ENCODE data around the gene GNG12.

GNG12 gene

DNA sequence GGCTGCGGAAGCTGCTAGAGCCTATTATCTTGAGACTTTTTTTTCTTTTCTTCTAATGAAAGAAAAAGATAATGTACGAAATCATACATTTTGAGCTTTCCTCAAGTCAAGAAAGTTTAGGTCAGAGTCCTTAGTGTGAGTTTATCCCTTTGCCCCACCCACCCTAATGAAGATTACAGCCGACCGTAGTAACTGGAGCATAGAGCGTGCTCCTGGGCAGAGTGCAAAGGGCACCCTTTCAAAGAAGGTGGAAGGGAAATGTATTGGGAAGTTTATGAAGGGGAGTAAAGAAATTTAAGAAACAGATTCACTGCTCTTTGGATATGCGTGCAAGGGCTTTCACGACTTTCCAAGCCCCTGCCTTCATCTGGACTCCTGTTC is 17.2 kb downstream of the GNG12 start:
- no peak for DNase-seq (ENCODE audit: low read depth in 1 of 2, low spot score in 1 of 2)

DNA sequence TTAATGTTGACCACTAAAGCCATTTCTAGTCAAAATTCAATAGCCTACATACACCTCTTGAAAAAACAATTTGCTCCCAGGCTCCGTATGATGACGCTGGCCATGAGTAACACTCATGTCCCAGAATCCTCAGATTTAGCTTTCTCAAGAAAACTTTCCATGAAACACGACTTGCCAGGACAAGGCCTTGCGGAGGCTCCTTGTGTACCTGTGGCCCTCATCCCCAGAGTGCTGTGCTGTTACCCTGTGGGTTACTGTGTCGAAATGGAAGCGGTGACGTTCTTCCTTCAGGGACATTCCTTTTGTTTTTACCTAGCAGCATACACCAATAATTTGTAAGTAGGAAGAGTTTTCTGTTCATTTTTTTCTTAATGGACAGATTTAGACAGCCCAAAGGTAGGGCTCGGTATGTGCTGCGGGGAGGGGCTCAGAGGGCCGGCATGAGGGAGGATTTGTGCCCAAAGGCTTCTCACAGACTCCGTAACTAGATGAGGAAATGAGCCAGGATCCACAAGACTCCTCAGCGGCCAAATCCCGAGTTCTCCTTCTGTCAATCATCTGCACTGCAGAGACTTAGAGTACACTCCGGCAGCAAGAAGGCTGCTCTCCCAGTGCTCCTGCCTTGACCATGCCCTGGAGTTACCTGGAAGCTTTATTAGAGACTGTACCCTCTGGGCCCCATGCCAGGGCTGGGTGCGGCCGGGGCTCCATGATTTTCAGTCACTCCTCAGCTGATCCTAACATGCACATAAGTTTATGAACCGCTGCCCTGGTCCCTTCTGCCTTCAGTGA is 17.8 kb downstream of the GNG12 start:
- no peak for DNase-seq (ENCODE audit: low read depth in 1 of 2, low spot score in 1 of 2)

DNA sequence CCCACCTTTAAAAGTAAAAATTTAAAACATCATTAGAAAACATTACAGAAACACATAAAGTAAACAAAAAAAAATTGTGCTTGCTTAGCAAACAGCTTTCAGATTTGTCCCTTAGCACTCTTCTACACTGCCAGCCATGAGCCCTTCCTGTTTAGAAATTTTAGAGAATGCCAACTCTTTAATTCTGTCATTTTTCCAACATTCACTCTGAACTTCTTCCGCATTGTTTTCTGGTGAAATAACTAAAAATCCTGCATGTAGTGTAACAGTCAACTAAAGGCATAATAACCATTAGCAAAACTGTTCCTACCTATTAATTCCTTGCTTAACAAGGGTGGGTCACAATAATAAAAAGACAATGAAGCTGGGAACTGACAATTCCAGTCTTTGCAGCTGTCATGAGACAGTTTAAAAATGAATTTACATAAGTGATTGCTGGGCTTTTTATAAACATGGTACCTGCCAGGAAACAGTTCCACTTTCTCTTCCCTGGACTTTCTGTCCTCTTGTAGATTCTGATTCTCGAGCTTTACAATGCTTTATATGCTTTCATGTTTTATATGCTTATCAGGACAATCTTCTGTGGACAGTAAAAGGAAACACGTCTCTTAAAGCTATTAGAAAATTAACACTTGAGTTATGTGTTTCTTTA is 19.0 kb downstream of the GNG12 start:
- no peak for DNase-seq (ENCODE audit: low read depth in 1 of 2, low spot score in 1 of 2)

DNA sequence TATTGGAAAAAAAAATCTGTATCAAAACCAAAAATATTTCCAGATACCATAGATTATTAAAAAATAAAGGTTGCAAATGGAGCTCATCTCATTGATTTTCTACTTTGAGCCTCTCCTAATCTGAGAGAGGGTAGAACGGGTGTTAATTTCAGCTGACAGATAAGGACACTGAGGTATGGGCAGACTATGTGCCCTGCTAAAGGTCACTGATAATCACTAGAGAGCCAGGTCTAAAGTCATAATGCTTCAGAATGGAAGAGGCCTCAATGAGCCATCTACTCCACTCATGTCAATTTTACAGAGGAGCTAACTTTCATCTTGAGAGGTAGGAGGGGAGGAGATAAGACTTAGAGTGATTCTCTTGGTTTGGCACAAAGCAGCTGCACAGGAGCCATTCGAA is 21.0 kb downstream of the GNG12 start:
- DNase-seq (ENCODE audit: low read depth in 1 of 2, low spot score in 1 of 2) = no peak

DNA sequence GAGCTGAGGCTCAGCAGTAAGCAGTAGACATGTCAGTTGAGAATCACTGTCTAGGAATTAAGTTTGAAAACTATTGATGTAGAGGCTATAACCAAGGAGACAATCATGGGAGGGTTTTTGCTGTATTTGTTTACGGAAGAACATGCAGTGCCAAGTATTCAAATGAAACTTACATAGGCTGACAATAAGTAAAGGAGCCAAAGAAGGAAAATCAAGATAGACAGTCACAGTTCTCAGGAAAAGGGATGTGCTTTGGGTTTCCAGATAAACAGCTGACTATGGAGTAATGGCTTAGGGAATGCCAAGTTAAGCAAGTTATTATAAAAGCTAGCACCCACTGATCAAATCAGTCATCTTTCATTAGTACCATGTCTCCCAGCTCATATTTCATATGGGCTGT is 21.5 kb downstream of the GNG12 start:
- no peak for DNase-seq (ENCODE audit: low read depth in 1 of 2, low spot score in 1 of 2)

DNA sequence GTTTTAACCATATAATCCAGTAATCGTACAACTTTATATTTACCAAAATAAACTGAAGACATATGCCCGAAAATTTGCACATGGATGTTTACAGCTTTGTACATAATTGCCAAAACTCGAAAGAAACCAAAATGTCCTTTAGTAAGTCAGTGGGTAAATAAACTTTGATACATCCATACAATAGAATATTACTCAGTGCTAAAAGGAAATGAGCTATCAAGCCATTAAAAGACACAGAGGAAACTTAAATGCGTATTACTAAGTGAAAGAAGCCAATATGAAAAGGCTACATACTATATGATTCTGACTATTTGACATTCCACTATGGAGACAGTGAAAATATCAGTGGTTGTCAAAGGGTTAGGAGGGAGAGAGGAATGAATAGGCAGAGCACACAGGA is 23.4 kb downstream of the GNG12 start:
- no peak for DNase-seq (ENCODE audit: low read depth in 1 of 2, low spot score in 1 of 2)

DNA sequence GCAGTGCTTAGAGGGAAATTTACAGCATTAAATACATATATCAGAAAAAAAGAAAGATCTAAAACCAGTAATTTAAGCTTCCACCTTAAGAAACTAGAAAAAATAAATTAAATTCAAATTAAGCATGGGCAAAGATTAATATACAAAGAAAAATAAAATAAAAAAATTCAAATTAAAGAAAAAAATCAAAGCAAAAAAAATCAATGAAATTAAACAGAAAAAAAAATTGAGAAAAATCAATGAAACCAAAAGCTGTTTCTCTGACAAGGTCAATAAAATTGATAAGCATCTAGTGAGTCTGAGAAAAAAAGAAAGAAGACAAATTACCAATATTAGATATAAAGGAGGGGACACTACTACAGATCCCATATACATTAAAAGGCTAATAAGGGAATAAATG is 26.0 kb downstream of the GNG12 start:
- DNase-seq (ENCODE audit: low read depth in 1 of 2, low spot score in 1 of 2) = no peak

DNA sequence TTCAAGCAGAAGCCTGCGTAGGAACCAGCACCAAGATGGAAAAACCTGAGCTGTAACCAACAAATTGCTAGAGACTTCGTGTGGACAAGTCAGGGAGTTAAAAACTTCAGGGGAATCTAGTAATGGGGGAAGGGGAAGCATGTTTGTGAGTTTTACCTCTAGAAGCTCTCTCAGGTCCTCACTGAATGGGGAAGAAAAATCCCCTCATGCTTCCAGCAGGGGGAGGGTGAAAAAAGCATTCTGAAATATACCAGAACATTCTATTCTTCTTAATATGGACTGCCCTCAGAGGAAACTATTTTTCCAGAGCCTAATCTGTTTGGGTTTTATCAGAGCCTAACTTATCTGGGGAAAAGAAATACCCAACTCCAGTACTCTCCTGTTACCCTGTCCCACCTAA is 28.6 kb downstream of the GNG12 start:
- no peak for DNase-seq (ENCODE audit: low read depth in 1 of 2, low spot score in 1 of 2)

DNA sequence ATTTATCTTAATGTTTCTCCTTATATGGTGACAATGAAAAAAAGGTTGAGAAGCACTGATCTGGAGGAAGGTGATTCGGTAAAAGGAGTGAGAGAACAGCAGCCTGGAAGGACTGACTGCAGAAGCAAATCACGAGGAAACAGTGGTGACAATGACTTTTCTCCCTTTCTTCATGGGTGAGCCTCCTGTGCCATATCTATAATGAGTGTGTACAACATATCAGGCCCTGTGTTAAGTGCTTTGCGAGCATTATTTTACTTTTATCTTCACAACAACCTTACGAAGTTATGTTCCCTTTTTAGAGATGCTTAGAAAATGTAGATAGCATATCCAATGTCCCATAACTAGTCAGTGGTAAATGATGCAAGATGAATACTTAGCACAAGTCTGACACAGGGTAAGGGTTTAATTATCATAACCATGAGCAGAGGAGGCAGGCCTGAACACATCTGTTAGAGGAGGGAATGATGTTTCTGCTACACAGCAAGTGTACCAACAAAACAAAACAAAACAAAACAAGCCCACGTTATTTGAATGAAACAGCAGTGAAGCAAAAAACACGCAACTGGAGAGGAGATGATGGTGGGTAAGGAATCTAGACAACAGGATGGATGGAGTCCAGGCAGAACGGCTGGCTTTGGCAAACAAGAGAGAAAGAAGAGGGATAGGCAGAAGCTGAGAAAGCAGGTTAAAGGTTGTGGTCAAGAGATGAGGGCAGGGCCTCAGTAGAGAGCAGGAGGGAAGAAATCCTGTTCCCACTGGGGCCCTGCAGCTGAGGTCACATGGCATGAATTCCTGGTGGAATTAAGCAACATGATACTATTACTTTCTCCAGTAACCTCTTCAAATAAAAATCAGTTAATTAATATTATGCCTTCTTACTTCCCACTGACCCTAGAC is 29.6 kb downstream of the GNG12 start:
- DNase-seq (ENCODE audit: low read depth in 1 of 2, low spot score in 1 of 2) = no peak

DNA sequence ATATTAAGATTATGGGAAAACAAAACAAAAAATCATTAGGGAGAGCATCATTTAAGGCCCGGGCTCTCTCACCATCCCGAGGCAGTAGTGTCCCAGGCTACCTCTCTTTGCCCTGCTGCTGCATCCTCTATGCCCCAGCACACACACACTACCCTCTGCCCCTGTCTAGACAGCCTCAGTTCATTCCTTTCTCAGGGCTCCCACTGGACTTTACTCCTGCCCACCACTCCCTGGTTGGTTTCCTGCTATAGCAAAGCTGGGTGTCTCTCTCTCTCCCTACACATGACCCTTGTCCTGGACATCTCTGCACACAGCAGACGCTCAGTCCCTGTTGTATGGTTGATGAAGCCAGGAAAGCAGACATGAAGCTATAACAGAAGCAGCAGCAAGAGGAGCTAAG is 30.7 kb downstream of the GNG12 start:
- DNase-seq (ENCODE audit: low read depth in 1 of 2, low spot score in 1 of 2) = no peak

DNA sequence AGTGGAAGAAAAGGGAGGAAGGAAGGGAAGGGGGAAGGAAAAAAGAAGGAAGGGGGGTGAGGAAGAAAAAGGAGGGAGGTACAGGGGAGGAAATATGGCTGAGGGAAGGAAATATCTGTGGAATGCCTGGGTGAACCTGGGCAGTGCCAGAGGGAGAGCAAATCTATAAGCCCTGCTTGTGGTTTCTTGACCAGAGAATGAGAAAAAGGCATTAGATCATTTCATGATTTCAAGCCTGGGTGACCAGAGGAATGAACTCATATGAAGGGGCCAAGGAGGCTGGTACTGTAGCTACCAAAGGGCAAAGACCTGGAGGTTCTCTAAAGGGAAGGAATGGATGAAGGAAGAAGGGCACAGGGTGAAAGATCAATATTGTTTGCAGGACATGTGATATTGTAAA is 31.4 kb downstream of the GNG12 start:
- no peak for DNase-seq (ENCODE audit: low read depth in 1 of 2, low spot score in 1 of 2)

DNA sequence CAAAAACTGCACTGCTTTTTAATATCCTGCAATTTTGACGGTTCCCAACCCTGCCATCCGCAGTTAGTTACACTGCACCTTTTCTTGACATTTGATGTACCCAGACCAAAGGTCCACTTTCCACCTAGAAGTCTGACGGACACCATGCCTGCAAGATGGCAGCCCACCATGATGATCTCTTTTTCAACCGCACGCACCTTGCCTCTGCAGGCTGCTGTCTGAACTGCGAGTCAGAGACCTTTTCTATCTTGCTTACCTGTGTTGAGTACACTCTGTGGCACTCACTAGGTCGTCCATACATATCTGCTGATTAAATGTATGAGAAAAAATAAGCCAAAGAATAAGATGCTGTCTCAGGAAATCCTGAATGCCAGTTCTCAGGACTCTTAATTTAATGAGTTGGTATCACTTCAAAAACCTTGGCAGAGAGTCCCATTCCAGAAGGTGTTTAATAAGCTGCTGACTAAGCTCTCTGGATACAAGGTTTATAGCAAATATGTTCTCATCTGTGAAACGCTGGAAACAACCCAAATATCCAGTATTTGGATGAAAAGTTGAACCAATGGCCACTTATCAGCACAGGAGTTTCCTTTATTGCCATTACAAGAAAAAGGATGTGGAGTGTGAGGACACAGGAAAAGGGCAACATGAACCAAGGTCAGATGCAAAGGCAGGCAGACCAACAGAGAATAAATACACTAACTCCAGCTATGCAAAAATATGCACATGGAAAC is 37.9 kb downstream of the GNG12 start:
- DNase-seq (ENCODE audit: low read depth in 1 of 2, low spot score in 1 of 2) = no peak

DNA sequence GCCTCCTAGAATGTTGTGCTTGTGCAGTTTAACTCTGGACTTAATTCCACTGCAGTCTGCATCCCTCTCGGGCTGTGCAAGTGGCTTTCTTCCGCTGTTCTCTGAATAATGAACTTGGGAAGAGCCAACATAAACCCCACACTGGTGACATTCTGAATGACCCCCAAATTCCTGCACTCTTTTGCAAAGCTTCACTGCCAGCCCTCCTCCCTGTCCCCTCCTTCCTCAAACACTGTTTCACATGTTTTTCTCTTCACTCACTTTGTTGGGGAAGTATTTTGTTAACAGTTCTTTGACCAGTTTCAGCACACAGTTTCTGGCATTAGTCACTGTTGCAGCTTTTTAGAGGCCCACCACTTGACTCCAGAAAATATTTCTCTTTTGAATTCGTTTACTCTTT is 39.7 kb downstream of the GNG12 start:
- no peak for DNase-seq (ENCODE audit: low read depth in 1 of 2, low spot score in 1 of 2)

DNA sequence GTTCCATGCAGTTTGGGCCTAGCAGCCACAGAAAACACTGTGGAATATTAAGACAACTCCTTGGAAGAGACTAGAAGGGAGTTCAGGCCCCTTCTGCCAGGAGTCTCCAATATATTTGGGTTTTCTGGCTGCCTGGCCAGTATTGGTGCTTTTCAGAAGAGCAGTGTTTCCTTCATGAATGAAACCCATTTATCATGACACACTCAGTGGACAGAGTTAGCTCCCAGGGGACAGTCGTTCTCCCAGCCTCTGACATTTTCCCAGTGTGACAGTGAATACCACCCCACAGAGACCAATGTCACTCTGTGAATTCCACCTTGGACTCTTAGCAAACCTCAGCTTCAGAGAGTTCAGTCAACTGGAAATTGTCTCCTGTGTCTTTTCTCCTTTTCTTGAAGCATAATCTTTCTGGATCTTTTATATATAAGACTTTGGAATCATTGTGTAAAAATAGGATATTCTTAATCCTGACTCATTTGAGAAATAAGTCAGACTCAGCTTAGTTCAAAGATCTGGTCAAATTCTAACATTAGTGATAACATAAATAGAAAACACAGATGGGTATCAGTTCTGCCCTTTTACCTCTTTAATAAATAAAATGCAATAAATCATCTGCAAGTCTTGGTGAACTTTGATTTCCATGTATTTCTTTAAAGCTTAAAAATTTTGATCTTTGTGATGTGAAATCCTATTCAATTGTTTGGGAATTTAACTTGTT is 40.4 kb downstream of the GNG12 start:
- no peak for DNase-seq (ENCODE audit: low read depth in 1 of 2, low spot score in 1 of 2)

DNA sequence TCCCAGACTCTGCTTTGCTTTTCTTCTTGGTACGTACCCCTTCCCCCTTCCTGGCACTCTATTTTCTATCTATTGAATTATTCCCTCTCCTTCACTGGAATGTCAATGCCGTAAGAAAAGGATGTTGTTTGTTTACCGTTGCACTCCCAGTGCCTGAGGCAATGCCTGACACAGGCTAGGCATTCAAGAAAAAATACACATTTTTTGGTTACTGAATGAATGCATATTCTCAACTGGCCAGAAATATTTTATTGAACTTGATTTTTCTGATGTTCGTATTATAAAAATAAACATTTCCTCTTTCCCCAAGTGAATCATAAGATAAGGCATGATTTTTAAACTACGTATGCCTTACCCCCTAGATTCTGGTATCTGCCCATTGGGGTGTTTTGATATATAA is 41.2 kb downstream of the GNG12 start:
- DNase-seq (ENCODE audit: low read depth in 1 of 2, low spot score in 1 of 2) = no peak

DNA sequence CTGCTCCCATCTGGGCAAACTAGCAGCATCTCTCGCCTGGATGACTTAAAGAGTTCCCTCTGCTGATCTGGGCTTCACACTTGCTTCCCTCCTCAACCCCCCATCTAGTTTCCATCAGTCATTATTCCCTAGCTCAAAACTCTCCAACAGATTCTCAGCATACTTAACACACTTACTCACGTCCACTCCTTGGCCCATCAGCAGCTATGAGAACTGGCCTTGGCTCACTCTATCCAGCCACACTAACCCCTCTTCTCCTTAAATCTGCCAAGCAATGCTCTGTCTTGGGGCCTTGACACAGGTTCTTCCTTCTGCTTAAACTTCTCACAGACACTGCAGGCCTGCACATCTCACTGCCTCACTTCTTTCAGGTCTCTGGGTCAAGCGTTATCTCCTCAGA is 41.6 kb downstream of the GNG12 start:
- DNase-seq (ENCODE audit: low read depth in 1 of 2, low spot score in 1 of 2) = no peak

DNA sequence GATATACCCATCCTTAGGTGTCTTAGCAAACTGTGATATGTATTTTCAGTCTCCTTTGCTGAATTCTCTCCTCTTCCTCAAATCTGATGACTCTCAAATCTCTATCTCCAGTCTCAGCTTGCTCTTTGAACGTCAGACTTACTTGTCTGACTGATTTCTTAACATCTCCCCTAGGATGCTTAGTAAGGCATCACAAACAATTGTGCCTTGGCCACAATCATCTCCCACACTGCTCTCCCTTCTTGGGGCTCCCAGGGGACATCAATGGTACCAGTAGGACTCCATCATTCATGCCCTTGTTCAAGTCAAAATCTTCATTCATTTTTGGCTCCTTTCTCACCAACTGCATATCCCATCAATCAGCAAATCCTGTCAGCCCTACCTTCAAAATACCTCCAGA is 42.0 kb downstream of the GNG12 start:
- DNase-seq (ENCODE audit: low read depth in 1 of 2, low spot score in 1 of 2) = no peak

DNA sequence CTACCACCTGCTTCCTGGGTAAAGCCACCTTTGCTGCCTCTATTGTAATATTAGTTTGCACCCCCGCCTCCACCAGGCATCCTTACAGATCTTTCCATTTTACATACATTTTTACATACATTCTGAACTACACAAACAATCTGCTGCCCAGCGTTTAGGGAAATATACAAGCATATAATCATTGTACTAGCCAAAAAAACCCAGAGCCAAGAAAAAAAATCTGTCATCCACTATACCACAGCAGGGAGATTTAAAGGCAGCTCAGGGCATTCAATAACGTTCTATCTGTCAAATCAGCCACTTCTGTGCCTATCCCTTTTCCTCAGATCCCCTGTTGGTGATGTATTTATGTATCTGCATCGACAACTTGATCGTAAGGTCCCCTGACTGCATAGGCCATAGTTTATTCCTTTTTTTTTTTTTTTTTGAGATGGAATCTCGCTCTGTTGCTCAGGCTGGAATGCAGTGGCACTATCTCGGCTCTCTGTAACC is 43.0 kb downstream of the GNG12 start:
- no peak for DNase-seq (ENCODE audit: low read depth in 1 of 2, low spot score in 1 of 2)

DNA sequence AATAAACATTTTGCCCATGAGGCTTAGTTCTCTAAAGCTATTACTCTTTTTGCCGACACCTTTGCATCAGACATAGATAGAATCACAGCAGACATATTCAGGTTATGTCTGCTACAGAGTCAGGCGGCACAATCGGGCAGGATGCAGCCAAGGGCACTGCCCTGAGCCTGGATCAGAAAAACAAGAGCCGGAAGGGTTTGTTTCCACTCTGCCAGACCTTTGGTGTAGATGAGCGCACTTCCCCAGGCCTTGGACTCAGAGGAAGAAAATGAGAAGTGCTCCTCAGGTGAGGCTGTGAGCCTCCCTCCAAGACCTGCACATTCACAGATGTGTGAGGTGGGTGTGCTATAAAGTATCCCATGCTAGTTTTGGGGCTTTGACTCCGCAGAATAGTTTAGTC is 43.7 kb downstream of the GNG12 start:
- no peak for DNase-seq (ENCODE audit: low read depth in 1 of 2, low spot score in 1 of 2)

DNA sequence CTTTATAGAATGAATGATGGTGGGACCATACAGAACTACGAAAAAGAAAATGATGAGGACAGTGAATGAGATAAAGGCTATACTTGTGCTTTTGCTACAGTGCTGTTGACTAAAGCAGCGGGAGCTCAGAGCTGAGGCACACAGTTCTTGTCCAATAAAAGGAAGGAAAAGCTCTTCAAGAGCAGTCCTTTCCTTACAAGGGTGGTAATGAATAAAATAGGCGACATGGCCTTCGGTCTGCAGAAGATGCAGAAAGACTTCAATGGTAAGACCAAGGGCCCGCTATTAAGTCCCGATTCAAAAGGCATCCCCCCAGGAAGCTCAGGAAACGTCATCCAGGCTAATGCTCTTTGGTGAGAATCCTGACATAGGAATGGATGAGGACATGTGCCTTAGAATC is 44.4 kb downstream of the GNG12 start:
- no peak for DNase-seq (ENCODE audit: low read depth in 1 of 2, low spot score in 1 of 2)

All from activated T-helper 1 cell treated with anti-CD3 and anti-CD28 coated beads, Interleukin-2, amount 50 U/mL, for 16 hours (primary cell).